Astrocyte of the spinal cord (primary cell): Measurements from ENCODE around the gene CITED2.

Experiments
- DNase-seq: peaks from one replicate; pipeline ENCODE4 v3.0.0; 2011; ENCODE audit warnings: low read depth, low spot score
- H3K4me3 ChIP-seq: 2 replicates; pipeline ENCODE4 v1.5.1; 2011; ENCODE audit warnings: low read depth, mild to moderate bottlenecking, low read length, moderate library complexity
- in situ Hi-C: cut with HindIII; loops from 2 replicates; pipeline ENCODE4 v1.10.0; 2017; ENCODE audit warnings: low sequenced_read_pairs
- TF ChIP-seq, protein P1 (sequence below): IDR thresholded peaks from 2 replicates; pipeline ENCODE4 v1.5.1; 2012; ENCODE audit warnings: low read depth, mild to moderate bottlenecking, low read length, inconsistent platforms

The CITED2 gene

GRCh38 chr6:139336488-139336887 is 38.0 kb downstream of the CITED2 start:
- TF ChIP-seq, protein P1, sequence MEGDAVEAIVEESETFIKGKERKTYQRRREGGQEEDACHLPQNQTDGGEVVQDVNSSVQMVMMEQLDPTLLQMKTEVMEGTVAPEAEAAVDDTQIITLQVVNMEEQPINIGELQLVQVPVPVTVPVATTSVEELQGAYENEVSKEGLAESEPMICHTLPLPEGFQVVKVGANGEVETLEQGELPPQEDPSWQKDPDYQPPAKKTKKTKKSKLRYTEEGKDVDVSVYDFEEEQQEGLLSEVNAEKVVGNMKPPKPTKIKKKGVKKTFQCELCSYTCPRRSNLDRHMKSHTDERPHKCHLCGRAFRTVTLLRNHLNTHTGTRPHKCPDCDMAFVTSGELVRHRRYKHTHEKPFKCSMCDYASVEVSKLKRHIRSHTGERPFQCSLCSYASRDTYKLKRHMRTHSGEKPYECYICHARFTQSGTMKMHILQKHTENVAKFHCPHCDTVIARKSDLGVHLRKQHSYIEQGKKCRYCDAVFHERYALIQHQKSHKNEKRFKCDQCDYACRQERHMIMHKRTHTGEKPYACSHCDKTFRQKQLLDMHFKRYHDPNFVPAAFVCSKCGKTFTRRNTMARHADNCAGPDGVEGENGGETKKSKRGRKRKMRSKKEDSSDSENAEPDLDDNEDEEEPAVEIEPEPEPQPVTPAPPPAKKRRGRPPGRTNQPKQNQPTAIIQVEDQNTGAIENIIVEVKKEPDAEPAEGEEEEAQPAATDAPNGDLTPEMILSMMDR, result no peak
- H3K4me3 ChIP-seq, result no peak overlapping the region
- in situ Hi-C loops, result no loop called here
- DNase-seq, result peak; percentile 47

GRCh38 chr6:139335447-139336210 is 38.8 kb downstream of the CITED2 start:
- H3K4me3 ChIP-seq, result no peak overlapping the region
- in situ Hi-C loops, result no loop called here
- TF ChIP-seq, protein P1, result no peak
- no peak for DNase-seq

DNA sequence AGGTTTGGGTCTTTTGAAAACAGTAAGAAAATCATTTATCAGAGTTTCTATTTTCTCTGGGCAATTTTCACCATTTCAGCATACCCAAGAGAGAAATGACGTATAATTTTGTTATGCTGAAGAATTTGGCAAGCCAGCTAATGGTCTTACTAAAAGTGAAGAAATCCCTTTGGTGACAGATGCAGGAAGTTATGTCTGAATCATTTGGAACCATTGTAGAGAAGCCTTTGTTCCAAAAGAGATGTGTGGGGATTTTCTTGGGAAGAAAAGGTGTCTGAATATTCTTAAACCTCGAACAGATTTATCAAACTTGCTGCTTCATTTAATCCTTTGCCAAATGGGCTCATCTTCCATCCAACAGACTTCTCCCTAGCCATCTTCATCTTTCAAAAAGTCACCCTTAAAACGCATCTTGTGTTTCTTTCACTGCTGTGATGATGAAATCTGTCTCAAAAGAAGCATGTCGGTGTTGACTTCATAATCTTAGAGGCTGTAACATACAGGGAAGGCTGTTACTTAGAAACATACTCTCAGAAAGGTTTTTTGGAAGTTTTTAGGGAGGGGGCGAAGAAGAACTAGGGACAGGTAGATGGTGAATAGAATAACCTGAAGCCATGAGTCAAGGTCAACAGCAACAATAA is 39.5 kb downstream of the CITED2 start:
- no peak overlapping the region for H3K4me3 ChIP-seq
- TF ChIP-seq, protein P1, result no peak
- in situ Hi-C loops, result no loop called here
- DNase-seq, result peak; percentile 92

GRCh38 chr6:139330826-139331500 is 43.5 kb downstream of the CITED2 start:
- H3K4me3 ChIP-seq, result no peak overlapping the region
- TF ChIP-seq, protein P1, result no peak
- DNase-seq, result no peak
- in situ Hi-C loops, result no loop called here

- in situ Hi-C loops, result no loop called here
These were observed 44.1 kb downstream of the CITED2 start for GRCh38 chr6:139330306-139330705.

GRCh38 chr6:139329224-139329623 is 45.2 kb downstream of the CITED2 start:
- TF ChIP-seq, protein P1, result no peak
- no peak overlapping the region for H3K4me3 ChIP-seq
- in situ Hi-C loops, result no loop called here
- DNase-seq, result no peak

More at GRCh38 chr6:139330306-139330705, 44.1 kb downstream of the CITED2 start:
- H3K4me3 ChIP-seq, result no peak overlapping the region
- no peak for DNase-seq
- TF ChIP-seq, protein P1, result no peak
